ENCODE measurements around the gene NOM1.

NOM1 gene

GRCh38 chr7:157008206-157009169, 59.0 kb downstream of the NOM1 start:
- DNase-seq (ENCODE audit: low spot score in 2 of 2): no peak
- no peaks in the 10 kb centered on the region for H3K36me3 Mint-ChIP-seq
- peaks cover 10% of the 10 kb centered on the region for H3K4me1 Mint-ChIP-seq
- H3K27me3 Mint-ChIP-seq: peaks cover 22% of the 10 kb centered on the region
- ATAC-seq (ENCODE audit: low read depth): no peak
- peak overlapping the region; percentile 25 for H3K4me3 Mint-ChIP-seq
- H3K9me3 Mint-ChIP-seq: peaks cover 1% of the 10 kb centered on the region
- no peak overlapping the region for H3K27ac Mint-ChIP-seq

GRCh38 chr7:157009170-157009777, 59.8 kb downstream of the NOM1 start:
- Mint-ChIP-seq H3K27ac (no peak overlapping the region), H3K9me3 (peaks cover 1% of the 10 kb centered on the region), H3K36me3 (no peaks in the 10 kb centered on the region), H3K4me1 (peaks cover 10% of the 10 kb centered on the region), H3K27me3 (peaks cover 25% of the 10 kb centered on the region), H3K4me3 (peak overlapping the region; percentile 74)
- DNase-seq (ENCODE audit: low spot score in 2 of 2): no peak
- ATAC-seq (ENCODE audit: low read depth): no peak

GRCh38 chr7:157009778-157010587, 60.5 kb downstream of the NOM1 start:
- no peaks in the 10 kb centered on the region for H3K9me3 Mint-ChIP-seq
- no peak for DNase-seq (ENCODE audit: low spot score in 2 of 2)
- H3K4me1 Mint-ChIP-seq: peaks cover 10% of the 10 kb centered on the region
- no peaks in the 10 kb centered on the region for H3K36me3 Mint-ChIP-seq
- no peak overlapping the region for H3K27ac Mint-ChIP-seq
- peak overlapping the region; percentile 74 for H3K4me3 Mint-ChIP-seq
- ATAC-seq (ENCODE audit: low read depth): peak; percentile 33
- H3K27me3 Mint-ChIP-seq: peaks cover 25% of the 10 kb centered on the region

- Mint-ChIP-seq H3K4me3 (peak within 1 kb of the TSS; percentile 74), H3K27me3 (peaks cover 26% of the 10 kb centered on the region), H3K36me3 (no peaks in the 10 kb centered on the region), H3K4me1 (peaks cover 10% of the 10 kb centered on the region), H3K9me3 (no peaks in the 10 kb centered on the region), H3K27ac (no peak within 1 kb of the TSS)
- DNase-seq (ENCODE audit: low spot score in 2 of 2) (peak in 1 of 2 donors; percentile 40), ATAC-seq (ENCODE audit: low read depth) (peak; percentile 82)
These were observed 61.2 kb downstream of the NOM1 start, which contains the start of gene MNX1 for GRCh38 chr7:157010588-157011332. TSS of gene MNX1 (minus strand) at chr7:157010663. CDS start at chr7:157010350, 313 bp downstream.

GRCh38 chr7:157011333-157012112, 62.0 kb downstream of the NOM1 start:
- H3K9me3 Mint-ChIP-seq: no peaks in the 10 kb centered on the region

GRCh38 chr7:157012113-157012547, 62.6 kb downstream of the NOM1 start:
- ATAC-seq (ENCODE audit: low read depth): no peak
- Mint-ChIP-seq H3K4me1 (peaks cover 16% of the 10 kb centered on the region), H3K36me3 (no peaks in the 10 kb centered on the region), H3K9me3 (no peaks in the 10 kb centered on the region), H3K27me3 (peaks cover 32% of the 10 kb centered on the region), H3K4me3 (no peak overlapping the region), H3K27ac (no peak overlapping the region)
- DNase-seq (ENCODE audit: low spot score in 2 of 2): no peak

More at GRCh38 chr7:157011333-157012112, 62.0 kb downstream of the NOM1 start:
- no peak for ATAC-seq (ENCODE audit: low read depth)
- peak overlapping the region; percentile 68 for H3K4me3 Mint-ChIP-seq
- H3K36me3 Mint-ChIP-seq: no peaks in the 10 kb centered on the region
- H3K4me1 Mint-ChIP-seq: peaks cover 15% of the 10 kb centered on the region
- no peak for DNase-seq (ENCODE audit: low spot score in 2 of 2)
- peaks cover 31% of the 10 kb centered on the region for H3K27me3 Mint-ChIP-seq
- H3K27ac Mint-ChIP-seq: no peak overlapping the region

- Mint-ChIP-seq H3K27me3 (peaks cover 34% of the 10 kb centered on the region), H3K9me3 (no peaks in the 10 kb centered on the region), H3K36me3 (no peaks in the 10 kb centered on the region), H3K27ac (no peak overlapping the region), H3K4me3 (no peak overlapping the region), H3K4me1 (peaks cover 16% of the 10 kb centered on the region)
- DNase-seq (ENCODE audit: low spot score in 2 of 2) (no peak), ATAC-seq (ENCODE audit: low read depth) (no peak)
These were observed 63.6 kb downstream of the NOM1 start for GRCh38 chr7:157013101-157013500.

GRCh38 chr7:157013602-157014549, 64.4 kb downstream of the NOM1 start:
- no peak overlapping the region for H3K27ac Mint-ChIP-seq
- no peaks in the 10 kb centered on the region for H3K36me3 Mint-ChIP-seq
- H3K27me3 Mint-ChIP-seq: peaks cover 34% of the 10 kb centered on the region
- no peaks in the 10 kb centered on the region for H3K9me3 Mint-ChIP-seq
- peaks cover 16% of the 10 kb centered on the region for H3K4me1 Mint-ChIP-seq
- DNase-seq (ENCODE audit: low spot score in 2 of 2) (no peak), ATAC-seq (ENCODE audit: low read depth) (no peak)
- H3K4me3 Mint-ChIP-seq: no peak overlapping the region

GRCh38 chr7:157014635-157015555, 65.4 kb downstream of the NOM1 start:
- no peaks in the 10 kb centered on the region for H3K9me3 Mint-ChIP-seq
- no peak for DNase-seq (ENCODE audit: low spot score in 2 of 2)
- no peak overlapping the region for H3K4me3 Mint-ChIP-seq
- no peak for ATAC-seq (ENCODE audit: low read depth)
- H3K36me3 Mint-ChIP-seq: no peaks in the 10 kb centered on the region
- H3K4me1 Mint-ChIP-seq: peaks cover 16% of the 10 kb centered on the region
- peaks cover 31% of the 10 kb centered on the region for H3K27me3 Mint-ChIP-seq
- H3K27ac Mint-ChIP-seq: no peak overlapping the region

GRCh38 chr7:157016024-157016351, 66.5 kb downstream of the NOM1 start:
- Mint-ChIP-seq H3K4me3 (no peak overlapping the region), H3K27me3 (peaks cover 32% of the 10 kb centered on the region), H3K36me3 (no peaks in the 10 kb centered on the region), H3K9me3 (no peaks in the 10 kb centered on the region), H3K27ac (no peak overlapping the region), H3K4me1 (peaks cover 16% of the 10 kb centered on the region)
- DNase-seq (ENCODE audit: low spot score in 2 of 2) (no peak), ATAC-seq (ENCODE audit: low read depth) (no peak)

GRCh38 chr7:157016352-157017041, 67.0 kb downstream of the NOM1 start:
- DNase-seq (ENCODE audit: low spot score in 2 of 2): no peak
- Mint-ChIP-seq H3K9me3 (no peaks in the 10 kb centered on the region), H3K4me1 (peaks cover 15% of the 10 kb centered on the region), H3K27me3 (peaks cover 32% of the 10 kb centered on the region), H3K36me3 (no peaks in the 10 kb centered on the region), H3K4me3 (no peak overlapping the region), H3K27ac (no peak overlapping the region)
- ATAC-seq (ENCODE audit: low read depth): peak; percentile 58

Measured in memory B cell (primary cell).